Neural progenitor cell (in vitro differentiated cells): ENCODE data around the gene PPP1R3G. TPM values are rescaled to one million over a fixed set of nuclear protein-coding genes. Genes with fewer than 3 reads are reported as not detected.

Source experiments
- DNase-seq: peaks from one replicate; pipeline ENCODE4 v3.0.0-alpha.2; 2016; ENCODE audit warnings: low spot score
- H2AFZ ChIP-seq: fragments of 200-600 bp; sonication (generic); replicated peaks from 2 replicates; pipeline ENCODE4 v1.6.1; 2016; ENCODE audit warnings: antibody characterized with exemption
- H3F3A ChIP-seq: fragments of 200-600 bp; sonication (generic); 2 replicates; pipeline ENCODE4 v1.6.1; 2016; ENCODE audit warnings: antibody characterized with exemption, low read depth
- H3K27ac ChIP-seq: fragments of 200-600 bp; sonication (generic); 2 replicates; pipeline ENCODE4 v1.5.1; 2016; ENCODE audit warnings: mild to moderate bottlenecking
- H3K27me3 ChIP-seq: fragments of 200-600 bp; sonication (generic); 2 replicates; pipeline ENCODE4 v1.6.1; 2016; ENCODE audit warnings: mild to moderate bottlenecking, moderate library complexity
- H3K36me3 ChIP-seq: fragments of 200-600 bp; sonication (generic); 2 replicates; pipeline ENCODE4 v1.5.1; 2016
- H3K4me1 ChIP-seq: fragments of 200-600 bp; sonication (generic); 2 replicates; pipeline ENCODE4 v1.6.1; 2016; ENCODE audit warnings: mixed run types
- H3K4me2 ChIP-seq: fragments of 200-600 bp; sonication (generic); 2 replicates; pipeline ENCODE4 v1.6.1; 2016
- H3K4me3 ChIP-seq: fragments of 200-600 bp; sonication (generic); 2 replicates; pipeline ENCODE4 v1.5.1; 2016
- H3K79me2 ChIP-seq: fragments of 200-600 bp; sonication (generic); 2 replicates; pipeline ENCODE4 v1.6.1; 2016; ENCODE audit warnings: low read depth
- H3K9ac ChIP-seq: fragments of 200-600 bp; sonication (generic); 2 replicates; pipeline ENCODE4 v1.6.1; 2016
- H3K9me3 ChIP-seq: fragments of 200-600 bp; sonication (generic); 2 replicates; pipeline ENCODE4 v1.5.1; 2016; ENCODE audit warnings: low read depth
- H4K20me1 ChIP-seq: fragments of 200-600 bp; sonication (generic); 2 replicates; pipeline ENCODE4 v1.6.1; 2016; ENCODE audit warnings: low read depth
- H3K27ac Mint-ChIP-seq: 3 replicates; pipeline ENCODE4 v1.8.0; 2021; ENCODE audit warnings: mixed read lengths
- H3K27me3 Mint-ChIP-seq: 2 replicates; pipeline ENCODE4 v1.8.0; 2022; ENCODE audit warnings: low read depth, mild to moderate bottlenecking, inconsistent platforms, moderate library complexity, mixed read lengths; ENCODE audit not compliant: insufficient read depth
- H3K36me3 Mint-ChIP-seq: 3 replicates; pipeline ENCODE4 v1.8.0; 2021; ENCODE audit warnings: mixed read lengths
- H3K4me1 Mint-ChIP-seq: 3 replicates; pipeline ENCODE4 v1.8.0; 2021; ENCODE audit warnings: mixed read lengths
- H3K4me3 Mint-ChIP-seq: 3 replicates; pipeline ENCODE4 v1.8.0; 2021; ENCODE audit warnings: mild to moderate bottlenecking, moderate library complexity, mixed read lengths
- H3K9me3 Mint-ChIP-seq: 3 replicates; pipeline ENCODE4 v1.8.0; 2020; ENCODE audit warnings: mixed read lengths
- CTCF ChIP-seq: fragments of 200-600 bp; sonication (generic); IDR thresholded peaks from 2 replicates; pipeline ENCODE4 v1.5.1; 2017; ENCODE audit warnings: antibody characterized with exemption, mild to moderate bottlenecking
- EZH2 ChIP-seq: fragments of 200-600 bp; sonication (generic); IDR thresholded peaks from 2 replicates; pipeline ENCODE4 v1.6.1; 2017; ENCODE audit warnings: antibody characterized with exemption, mild to moderate bottlenecking, moderate library complexity
- EZH2phosphoT487 ChIP-seq: fragments of 200-600 bp; sonication (generic); IDR thresholded peaks from 2 replicates; pipeline ENCODE4 v1.6.1; 2017; ENCODE audit warnings: antibody characterized with exemption
- total RNA-seq: library from RNA; depleted of rRNA; stranded (reverse); fragments of >200 nt; gene quantifications from 2 replicates; pipeline ENCODE4 v1.2.3, GENCODE V29; 2015; ENCODE audit warnings: low replicate concordance

Gene PPP1R3G
- total RNA-seq, 1 donor from 2014 or later, result 0.36 TPM

- DNase-seq, result no peak
- TF ChIP-seq CTCF (no peak), EZH2phosphoT487 (no peak), EZH2 (no peak)
Observed at GRCh38 chr6:5071216-5071615, 13.9 kb upstream of the PPP1R3G start.

DNA sequence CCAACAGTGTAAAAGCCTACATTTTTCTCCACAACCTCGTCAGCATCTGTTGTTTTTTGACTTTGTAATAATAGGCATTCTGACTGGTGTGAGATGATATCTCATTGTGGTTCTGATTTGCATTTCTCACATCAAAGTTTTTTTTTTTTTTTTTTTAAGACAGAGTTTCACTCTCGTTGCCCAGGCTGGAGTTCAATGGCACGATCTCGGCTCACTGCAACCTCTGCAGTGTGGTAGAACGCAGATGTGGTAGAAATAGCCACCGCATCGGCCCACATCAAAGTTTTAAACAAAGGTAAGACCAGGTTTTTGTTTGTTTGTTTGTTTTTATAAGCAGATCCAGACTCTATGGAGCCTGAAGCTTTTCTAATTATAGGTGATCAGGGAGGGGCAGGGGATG lies 12.7 kb upstream of the PPP1R3G start:
- Histone ChIP-seq H3K4me3 (no peak overlapping the region), H2AFZ (no peak overlapping the region), H3K36me3 (no peaks in the 10 kb centered on the region), H3K79me2 (no peaks in the 10 kb centered on the region), H3K9ac (no peak overlapping the region), H3K9me3 (no peaks in the 10 kb centered on the region), H3F3A (no peaks in the 10 kb centered on the region), H3K27ac (no peak overlapping the region), H3K4me2 (no peak overlapping the region), H4K20me1 (no peaks in the 10 kb centered on the region), H3K4me1 (no peaks in the 10 kb centered on the region), H3K27me3 (no peaks in the 10 kb centered on the region)
- Mint-ChIP-seq H3K4me1 (no peaks in the 10 kb centered on the region), H3K4me3 (no peak overlapping the region), H3K27ac (no peak overlapping the region), H3K36me3 (no peaks in the 10 kb centered on the region), H3K9me3 (no peaks in the 10 kb centered on the region), H3K27me3 (peaks cover 3% of the 10 kb centered on the region)
- DNase-seq, result no peak
- no peak for TF ChIP-seq CTCF
- no peak for TF ChIP-seq EZH2
- no peak for TF ChIP-seq EZH2phosphoT487

More at GRCh38 chr6:5071216-5071615, 13.9 kb upstream of the PPP1R3G start:
- Histone ChIP-seq H3K4me1 (no peaks in the 10 kb centered on the region), H3K9ac (no peak overlapping the region), H3K9me3 (no peaks in the 10 kb centered on the region), H3K79me2 (no peaks in the 10 kb centered on the region), H3K4me2 (no peak overlapping the region), H3K36me3 (no peaks in the 10 kb centered on the region), H2AFZ (no peak overlapping the region), H4K20me1 (no peaks in the 10 kb centered on the region), H3K4me3 (no peak overlapping the region), H3K27me3 (no peaks in the 10 kb centered on the region), H3K27ac (no peak overlapping the region), H3F3A (no peaks in the 10 kb centered on the region)
- H3K9me3 Mint-ChIP-seq, result no peaks in the 10 kb centered on the region
- no peaks in the 10 kb centered on the region for H3K4me1 Mint-ChIP-seq
- H3K4me3 Mint-ChIP-seq, result no peak overlapping the region
- no peaks in the 10 kb centered on the region for H3K36me3 Mint-ChIP-seq
- H3K27ac Mint-ChIP-seq, result no peak overlapping the region
- no peaks in the 10 kb centered on the region for H3K27me3 Mint-ChIP-seq

DNA sequence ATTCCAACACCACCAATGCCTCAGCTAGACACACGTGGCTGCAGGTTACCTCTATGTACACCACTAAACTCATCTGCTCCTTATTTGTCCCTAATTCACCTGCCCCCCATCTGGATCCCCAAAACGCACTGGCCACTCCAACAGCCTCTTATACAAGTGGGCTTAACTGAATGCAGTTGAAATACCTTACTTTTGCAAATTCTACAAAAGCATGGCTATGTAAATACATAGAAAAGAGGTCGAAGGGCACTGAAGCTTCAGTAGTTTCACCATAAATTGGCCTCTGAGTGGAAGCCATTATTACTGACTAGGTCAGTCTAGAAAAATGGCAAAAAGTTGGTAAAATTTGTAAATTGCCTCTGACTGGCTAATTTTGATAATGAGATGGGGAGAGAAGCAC lies 11.1 kb upstream of the PPP1R3G start:
- Histone ChIP-seq H3K27ac (no peak overlapping the region), H3K27me3 (no peaks in the 10 kb centered on the region), H2AFZ (no peak overlapping the region), H4K20me1 (no peaks in the 10 kb centered on the region), H3F3A (no peaks in the 10 kb centered on the region), H3K9me3 (no peaks in the 10 kb centered on the region), H3K4me3 (no peak overlapping the region), H3K4me1 (no peaks in the 10 kb centered on the region), H3K4me2 (no peak overlapping the region), H3K9ac (no peak overlapping the region), H3K36me3 (no peaks in the 10 kb centered on the region), H3K79me2 (no peaks in the 10 kb centered on the region)
- no peak overlapping the region for H3K27ac Mint-ChIP-seq
- H3K36me3 Mint-ChIP-seq, result no peaks in the 10 kb centered on the region
- no peak for TF ChIP-seq EZH2
- no peak for TF ChIP-seq EZH2phosphoT487
- TF ChIP-seq CTCF, result no peak
- peaks cover 3% of the 10 kb centered on the region for H3K27me3 Mint-ChIP-seq
- H3K4me1 Mint-ChIP-seq, result no peaks in the 10 kb centered on the region
- no peak overlapping the region for H3K4me3 Mint-ChIP-seq
- H3K9me3 Mint-ChIP-seq, result no peaks in the 10 kb centered on the region
- DNase-seq, result no peak

GRCh38 chr6:5076931-5077330 lies 8.2 kb upstream of the PPP1R3G start:
- DNase-seq, result no peak
- Histone ChIP-seq H3K27me3 (peaks cover 9% of the 10 kb centered on the region), H3K79me2 (no peaks in the 10 kb centered on the region), H3K9ac (no peak overlapping the region), H3K27ac (no peak overlapping the region), H3K36me3 (no peaks in the 10 kb centered on the region), H3K4me1 (no peaks in the 10 kb centered on the region), H4K20me1 (no peaks in the 10 kb centered on the region), H3K4me2 (no peak overlapping the region), H3K4me3 (no peak overlapping the region), H3F3A (no peaks in the 10 kb centered on the region), H3K9me3 (no peaks in the 10 kb centered on the region), H2AFZ (no peak overlapping the region)
- Mint-ChIP-seq H3K4me3 (no peak overlapping the region), H3K9me3 (peaks cover 2% of the 10 kb centered on the region), H3K36me3 (no peaks in the 10 kb centered on the region), H3K27ac (no peak overlapping the region), H3K4me1 (no peaks in the 10 kb centered on the region), H3K27me3 (peaks cover 3% of the 10 kb centered on the region)
- TF ChIP-seq CTCF (no peak), EZH2 (no peak)
